HepG2 (cell line): ENCODE measurements around the gene GABARAPL2. TPM values are rescaled to one million over a fixed set of nuclear protein-coding genes. Genes with fewer than 3 reads are reported as not detected.
A peak's percentile ranks its signal among the peaks of the same experiment; 100 is the strongest.

ENCODE experiments used
- ARID3A ChIP-seq: IDR thresholded peaks from 2 replicates; pipeline ENCODE4 v1.6.1; 2012; ENCODE audit warnings: low read depth, low read length, improper control_type of control experiment
- MATR3 ChIP-seq: sonication (generic); formaldehyde crosslinking; IDR thresholded peaks from 2 replicates; pipeline ENCODE4 v1.4.0; 2020; ENCODE audit warnings: missing genetic modification reagents
- PAXIP1 ChIP-seq: sonication (generic); formaldehyde crosslinking; conservative IDR thresholded peaks from 2 replicates; pipeline ENCODE4 v1.4.0; 2020; ENCODE audit warnings: mild to moderate bottlenecking, missing genetic modification reagents, moderate library complexity
- RAD51 ChIP-seq: fragments of 450-650 bp; IDR thresholded peaks from 2 replicates; pipeline ENCODE4 v1.6.1; 2016; ENCODE audit warnings: borderline replicate concordance
- RBM22 ChIP-seq: fragments of 200-400 bp; formaldehyde crosslinking; optimal IDR thresholded peaks from 2 replicates; pipeline ENCODE3; 2017; ENCODE audit warnings: mild to moderate bottlenecking, low read length, moderate library complexity
- RFX3 ChIP-seq: IDR thresholded peaks from 2 replicates; pipeline ENCODE4 v1.6.1; 2016; ENCODE audit warnings: missing biosample characterization, missing genetic modification reagents
- RFX5 ChIP-seq: IDR thresholded peaks from 2 replicates; pipeline ENCODE4 v1.6.1; 2011; ENCODE audit warnings: low read depth, low read length, improper control_type of control experiment
- SMAD3 ChIP-seq: sonication (generic); formaldehyde crosslinking; IDR thresholded peaks from 2 replicates; pipeline ENCODE4 v1.4.0; 2020; ENCODE audit warnings: missing genetic modification reagents
- ZBED4 ChIP-seq: sonication (generic); formaldehyde crosslinking; IDR thresholded peaks from 2 replicates; pipeline ENCODE4 v1.4.0; 2020; ENCODE audit warnings: missing genetic modification reagents, borderline replicate concordance
- ZBTB25 ChIP-seq: IDR thresholded peaks from 2 replicates; pipeline ENCODE4 v1.6.1; 2018; ENCODE audit warnings: missing genetic modification reagents
- ZBTB34 ChIP-seq: sonication (generic); formaldehyde crosslinking; IDR thresholded peaks from 2 replicates; pipeline ENCODE4 v1.8.0; 2022; ENCODE audit warnings: mild to moderate bottlenecking, missing genetic modification reagents
- ZFP36 ChIP-seq: fragments of 150-350 bp; IDR thresholded peaks from 2 replicates; pipeline ENCODE4 v1.6.1; 2018; ENCODE audit warnings: borderline replicate concordance, low read length, low read depth; ENCODE audit not compliant: partially characterized antibody
- ZNF354B ChIP-seq: sonication (generic); formaldehyde crosslinking; IDR thresholded peaks from 2 replicates; pipeline ENCODE4 v1.8.0; 2022; ENCODE audit warnings: mild to moderate bottlenecking, missing genetic modification reagents
- ZNF557 ChIP-seq: sonication (generic); formaldehyde crosslinking; IDR thresholded peaks from 2 replicates; pipeline ENCODE4 v1.4.0; 2020; ENCODE audit warnings: missing genetic modification reagents
- ZNF747 ChIP-seq: sonication (generic); formaldehyde crosslinking; IDR thresholded peaks from 2 replicates; pipeline ENCODE4 v1.8.1; 2023; ENCODE audit warnings: missing genetic modification reagents, mild to moderate bottlenecking, borderline replicate concordance
- ZNF850 ChIP-seq: sonication (generic); formaldehyde crosslinking; conservative IDR thresholded peaks from 2 replicates; pipeline ENCODE4 v1.9.0; 2021; ENCODE audit warnings: mild to moderate bottlenecking, missing genetic modification reagents
- polyA plus RNA-seq, 8 experiments: library from polyadenylated mRNA; depleted of rRNA in 3 of 8; stranded (reverse) in 7 of 8; unstranded in 1 of 8; fragments of >200 nt; fragmentation: Illumina TruSeq in 4 of 8; extraction: Trizol in 4 of 8; gene quantifications; 2 replicates each; pipeline versions ENCODE4 v1.2.1 to v1.2.3, GENCODE V29; 2011 to 2016; ENCODE audit warnings: low read depth in 4 of 8, missing spikeins in 1 of 8, mixed read lengths in 1 of 8; ENCODE audit not compliant: insufficient read depth in 1 of 8
- total RNA-seq, 5 experiments: library from RNA; depleted of rRNA; stranded (reverse); fragments of >200 nt; fragmentation: Illumina TruSeq; extraction: Trizol; gene quantifications; 2 replicates each; pipeline ENCODE4 v1.2.3, GENCODE V29; 2016; ENCODE audit warnings: low read depth in 1 of 5

Gene GABARAPL2
- total and polyA plus RNA-seq, 2 of the 13 experiments (the other 11 are each of a cell fraction or from before 2014, with no cell fraction given), result 76.4 to 83.0 TPM

GRCh38 chr16:75527825-75528299 lies 38.3 kb upstream of the GABARAPL2 start (continued):
- TF ChIP-seq ZBED4 (no peak), ZNF747 (CRISPR knock-in tag) (no peak), PAXIP1 (CRISPR knock-in tag) (peak; percentile 61), ZNF354B (CRISPR knock-in tag) (no peak), SMAD3 (CRISPR knock-in tag) (no peak), RAD51 (no peak), ARID3A (peak; percentile 91), ZBTB34 (CRISPR knock-in tag) (no peak), ZNF557 (no peak), ZBTB25 (CRISPR knock-in tag) (no peak), ZFP36 (no peak), ZNF850 (CRISPR knock-in tag) (no peak), RFX5 (peak; percentile 13; the same call in 1 of the 2 replicates), RBM22 (no peak), MATR3 (CRISPR knock-in tag) (no peak), RFX3 (CRISPR knock-in tag) (no peak)
